HCEC 1CT (cell line): ENCODE data around the gene ARHGAP8.
"Not testable (repeated sequence)": the region's sequence is repeated elsewhere in the genome, so short reads cannot be mapped to it uniquely, and the experiment has no call there.

ENCODE experiments used
- DNase-seq: peaks from one replicate; pipeline ENCODE4 v3.0.0-alpha.2; 2017

The ARHGAP8 gene

GRCh38 chr22:44891791-44892190 lies 139.4 kb downstream of the ARHGAP8 start:
- DNase-seq: no peak

GRCh38 chr22:44892243-44892642 lies 139.9 kb downstream of the ARHGAP8 start:
- no peak for DNase-seq

- DNase-seq: no peak
Observed at GRCh38 chr22:44892803-44893730, 140.7 kb downstream of the ARHGAP8 start.

GRCh38 chr22:44893731-44894080 lies 141.3 kb downstream of the ARHGAP8 start:
- DNase-seq: no peak

GRCh38 chr22:44894321-44894720 lies 141.9 kb downstream of the ARHGAP8 start:
- DNase-seq: no peak

GRCh38 chr22:44894782-44895181 lies 142.4 kb downstream of the ARHGAP8 start:
- no peak for DNase-seq

- DNase-seq: no peak
Observed at GRCh38 chr22:44895296-44896055, 143.1 kb downstream of the ARHGAP8 start.

- no peak for DNase-seq
Observed at GRCh38 chr22:44898236-44898635, 145.9 kb downstream of the ARHGAP8 start.

GRCh38 chr22:44901301-44901700 lies 148.9 kb downstream of the ARHGAP8 start:
- DNase-seq: no peak

GRCh38 chr22:44903164-44903563 lies 150.8 kb downstream of the ARHGAP8 start:
- not testable (repeated sequence) for DNase-seq

- DNase-seq: not testable (repeated sequence)
Observed at GRCh38 chr22:44904492-44905152, 152.2 kb downstream of the ARHGAP8 start.

GRCh38 chr22:44906248-44906936 lies 154.0 kb downstream of the ARHGAP8 start:
- no peak for DNase-seq

- no peak for DNase-seq
Observed at GRCh38 chr22:44906999-44907644, 154.7 kb downstream of the ARHGAP8 start.

GRCh38 chr22:44907765-44908737 lies 155.7 kb downstream of the ARHGAP8 start:
- no peak for DNase-seq

GRCh38 chr22:44909241-44909640 lies 156.9 kb downstream of the ARHGAP8 start:
- DNase-seq: no peak
